ENCODE data around the gene BAZ2B. TPM values are rescaled to one million over a fixed set of nuclear protein-coding genes. Genes with fewer than 3 reads are reported as not detected.
"Not testable (repeated sequence)": the region's sequence is repeated elsewhere in the genome, so short reads cannot be mapped to it uniquely, and the experiment has no call there.

The BAZ2B gene
- total and polyA plus RNA-seq, 4 donors, result 18.3 to 266 (median 39.5) TPM

- H3K27ac ChIP-seq (ENCODE audit: low read depth in 1 of 2, low read length in 1 of 2), result no peak overlapping the region
- H3K36me3 ChIP-seq (ENCODE audit: control insufficient read depth in 4 of 4, insufficient read depth in 4 of 4, low read length in 4 of 4), result no peaks in the 10 kb centered on the region
- H3K4me1 ChIP-seq (ENCODE audit: control insufficient read depth in 5 of 5, insufficient read depth in 5 of 5, low read length in 5 of 5), result peaks cover 0 to 3% (median 0%) of the 10 kb centered on the region in 5 donors
- H3K9me3 ChIP-seq (ENCODE audit: control insufficient read depth in 4 of 4, insufficient read depth in 3 of 4, low read length in 3 of 4), result peaks cover 0 to 7% (median 0%) of the 10 kb centered on the region in 4 donors
- no peak overlapping the region for H3K9ac ChIP-seq (ENCODE audit: insufficient read depth in 1 of 2, low read length in 2 of 2)
- WGBS, 2 donors, result 41 to 55% methylated on average over 4 of the region's 4 CpGs
- no peak overlapping the region for H3K4me3 ChIP-seq
- no peaks in the 10 kb centered on the region for H3K27me3 ChIP-seq (ENCODE audit: control insufficient read depth in 3 of 3, insufficient read depth in 3 of 3, low read length in 2 of 3)
- DNase-seq, result peak in 2 of 3 donors; percentile 30 to 33
- no peak for ATAC-seq (ENCODE audit: insufficient read depth, low FRiP score)
- no peak for TF ChIP-seq CTCF (IDR thresholded peaks at IDR 0.05; ENCODE audit: control extremely low read depth, extremely low read depth)
These were observed 18.9 kb upstream of the BAZ2B start for GRCh38 chr2:159635006-159635789.

- ATAC-seq (ENCODE audit: insufficient read depth, low FRiP score) (no peak), DNase-seq (no peak)
- H3K9ac ChIP-seq (ENCODE audit: insufficient read depth in 1 of 2, low read length in 2 of 2), result no peak overlapping the region
- H3K9me3 ChIP-seq (ENCODE audit: control insufficient read depth in 4 of 4, insufficient read depth in 3 of 4, low read length in 3 of 4), result no peaks in the 10 kb centered on the region
- no peak overlapping the region for H3K4me3 ChIP-seq
- no peak for TF ChIP-seq CTCF (IDR thresholded peaks at IDR 0.05; ENCODE audit: control extremely low read depth, extremely low read depth)
- H3K27me3 ChIP-seq (ENCODE audit: control insufficient read depth in 3 of 3, insufficient read depth in 3 of 3, low read length in 2 of 3), result no peaks in the 10 kb centered on the region
- H3K36me3 ChIP-seq (ENCODE audit: control insufficient read depth in 4 of 4, insufficient read depth in 4 of 4, low read length in 4 of 4), result no peaks in the 10 kb centered on the region
- 93 to 95% methylated on average over 2 of the region's 2 CpGs for WGBS, 2 donors
- no peak overlapping the region for H3K27ac ChIP-seq (ENCODE audit: low read depth in 1 of 2, low read length in 1 of 2)
- H3K4me1 ChIP-seq (ENCODE audit: control insufficient read depth in 5 of 5, insufficient read depth in 5 of 5, low read length in 5 of 5), result peaks cover 0 to 3% (median 0%) of the 10 kb centered on the region in 5 donors
These were observed 16.9 kb upstream of the BAZ2B start for GRCh38 chr2:159633219-159633618.

GRCh38 chr2:159625628-159626027 lies 9.3 kb upstream of the BAZ2B start:
- H3K36me3 ChIP-seq (ENCODE audit: control insufficient read depth in 4 of 4, insufficient read depth in 4 of 4, low read length in 4 of 4); DNase-seq; H3K4me1 ChIP-seq (ENCODE audit: control insufficient read depth in 5 of 5, insufficient read depth in 5 of 5, low read length in 5 of 5); H3K9ac ChIP-seq (ENCODE audit: insufficient read depth in 1 of 2, low read length in 2 of 2); ATAC-seq (ENCODE audit: insufficient read depth, low FRiP score); H3K27ac ChIP-seq (ENCODE audit: low read depth in 1 of 2, low read length in 1 of 2); H3K27me3 ChIP-seq (ENCODE audit: control insufficient read depth in 3 of 3, insufficient read depth in 3 of 3, low read length in 2 of 3); H3K4me3 ChIP-seq; H3K9me3 ChIP-seq (ENCODE audit: control insufficient read depth in 4 of 4, insufficient read depth in 3 of 4, low read length in 3 of 4): not testable (repeated sequence)
- 89 to 95% methylated on average over 2 of the region's 2 CpGs for WGBS, 2 donors

GRCh38 chr2:159623436-159623835 lies 7.1 kb upstream of the BAZ2B start:
- no peaks in the 10 kb centered on the region for H3K9me3 ChIP-seq (ENCODE audit: control insufficient read depth in 4 of 4, insufficient read depth in 3 of 4, low read length in 3 of 4)
- H3K36me3 ChIP-seq (ENCODE audit: control insufficient read depth in 4 of 4, insufficient read depth in 4 of 4, low read length in 4 of 4), result no peaks in the 10 kb centered on the region
- H3K4me3 ChIP-seq, result no peak overlapping the region
- H3K4me1 ChIP-seq (ENCODE audit: control insufficient read depth in 5 of 5, insufficient read depth in 5 of 5, low read length in 5 of 5), result peaks cover 0 to 11% (median 0%) of the 10 kb centered on the region in 5 donors
- WGBS, 2 donors, result 99 to 100% methylated on average over 1 of the region's 1 CpG
- DNase-seq (no peak), ATAC-seq (ENCODE audit: insufficient read depth, low FRiP score) (no peak)
- H3K27ac ChIP-seq (ENCODE audit: low read depth in 1 of 2, low read length in 1 of 2), result no peak overlapping the region
- no peak overlapping the region for H3K9ac ChIP-seq (ENCODE audit: insufficient read depth in 1 of 2, low read length in 2 of 2)
- no peaks in the 10 kb centered on the region for H3K27me3 ChIP-seq (ENCODE audit: control insufficient read depth in 3 of 3, insufficient read depth in 3 of 3, low read length in 2 of 3)
- no peak for TF ChIP-seq CTCF (IDR thresholded peaks at IDR 0.05; ENCODE audit: control extremely low read depth, extremely low read depth)
